ENCODE measurements around the gene TET2.

- TF ChIP-seq, protein P1, sequence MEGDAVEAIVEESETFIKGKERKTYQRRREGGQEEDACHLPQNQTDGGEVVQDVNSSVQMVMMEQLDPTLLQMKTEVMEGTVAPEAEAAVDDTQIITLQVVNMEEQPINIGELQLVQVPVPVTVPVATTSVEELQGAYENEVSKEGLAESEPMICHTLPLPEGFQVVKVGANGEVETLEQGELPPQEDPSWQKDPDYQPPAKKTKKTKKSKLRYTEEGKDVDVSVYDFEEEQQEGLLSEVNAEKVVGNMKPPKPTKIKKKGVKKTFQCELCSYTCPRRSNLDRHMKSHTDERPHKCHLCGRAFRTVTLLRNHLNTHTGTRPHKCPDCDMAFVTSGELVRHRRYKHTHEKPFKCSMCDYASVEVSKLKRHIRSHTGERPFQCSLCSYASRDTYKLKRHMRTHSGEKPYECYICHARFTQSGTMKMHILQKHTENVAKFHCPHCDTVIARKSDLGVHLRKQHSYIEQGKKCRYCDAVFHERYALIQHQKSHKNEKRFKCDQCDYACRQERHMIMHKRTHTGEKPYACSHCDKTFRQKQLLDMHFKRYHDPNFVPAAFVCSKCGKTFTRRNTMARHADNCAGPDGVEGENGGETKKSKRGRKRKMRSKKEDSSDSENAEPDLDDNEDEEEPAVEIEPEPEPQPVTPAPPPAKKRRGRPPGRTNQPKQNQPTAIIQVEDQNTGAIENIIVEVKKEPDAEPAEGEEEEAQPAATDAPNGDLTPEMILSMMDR (IDR thresholded peaks at IDR 0.05): no peak
- no peak for TF ChIP-seq POLR2A (IDR thresholded peaks at IDR 0.05)
Measured at GRCh38 chr4:105126311-105127169, 20.1 kb upstream of the TET2 start.
